GM18868 (cell line): ENCODE results near the gene CHMP5.

ENCODE experiments used
- ATAC-seq: cut with Tn5 transposase; IDR thresholded peaks from one replicate; pipeline ENCODE4 v1.9.1; 2021; ENCODE audit warnings: mild to moderate bottlenecking, moderate library complexity; ENCODE audit not compliant: unreplicated experiment

The CHMP5 gene

DNA sequence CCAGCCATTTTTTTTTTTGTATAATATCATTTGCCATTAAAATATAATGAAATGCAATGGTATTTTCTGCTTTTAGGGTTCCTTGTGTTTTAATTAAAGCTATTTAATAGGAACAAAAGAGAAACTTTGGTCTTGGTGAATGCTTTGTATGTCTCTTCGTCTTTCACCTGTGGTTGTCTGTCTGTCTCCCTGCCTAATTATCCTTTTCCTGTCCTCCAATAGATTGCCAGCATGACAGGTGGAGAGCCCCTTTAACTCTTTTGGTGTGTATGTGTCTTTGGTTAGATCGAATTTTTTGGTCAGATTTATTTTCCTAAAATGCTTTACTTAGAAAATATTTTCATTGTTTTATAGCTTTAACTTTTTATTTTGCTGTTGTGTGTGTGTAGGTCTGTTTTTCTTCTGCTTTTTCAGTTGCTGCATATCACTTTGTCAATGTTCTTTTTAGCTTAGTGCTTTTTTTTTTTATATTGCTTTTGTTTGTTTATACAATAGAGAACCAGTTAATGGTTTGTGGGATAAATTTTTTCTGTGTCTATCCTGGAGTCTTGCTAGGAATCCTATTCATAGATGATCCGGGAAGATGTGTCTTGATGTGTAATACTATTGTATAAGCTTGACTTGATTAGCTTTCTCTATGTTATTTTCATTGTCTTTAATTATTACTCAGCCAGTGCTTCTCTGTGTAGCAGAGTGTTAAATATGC is 8.6 kb downstream of the CHMP5 start:
- no peak for ATAC-seq

DNA sequence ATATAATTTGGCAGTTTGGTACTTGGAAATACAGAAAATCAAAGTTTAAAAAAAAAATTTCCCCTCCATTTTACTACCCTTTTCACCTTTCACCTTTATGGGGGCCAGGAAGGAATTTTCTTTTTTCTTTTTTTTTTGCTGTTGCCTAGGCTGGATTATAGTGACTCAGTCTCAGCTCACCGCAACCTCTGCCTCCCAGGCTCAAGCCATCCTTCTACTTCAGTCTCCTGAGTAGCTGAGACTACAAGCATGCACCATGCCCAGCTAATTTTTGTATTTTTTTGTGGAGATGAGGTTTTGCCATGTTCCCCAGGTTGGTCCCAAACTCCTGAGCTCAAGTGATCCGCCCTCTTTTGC is 9.1 kb downstream of the CHMP5 start:
- ATAC-seq, result no peak

GRCh38 chr9:33277484-33277883 is 12.6 kb downstream of the CHMP5 start:
- ATAC-seq, result no peak

GRCh38 chr9:33285502-33285901 is 20.7 kb downstream of the CHMP5 start:
- no peak for ATAC-seq

DNA sequence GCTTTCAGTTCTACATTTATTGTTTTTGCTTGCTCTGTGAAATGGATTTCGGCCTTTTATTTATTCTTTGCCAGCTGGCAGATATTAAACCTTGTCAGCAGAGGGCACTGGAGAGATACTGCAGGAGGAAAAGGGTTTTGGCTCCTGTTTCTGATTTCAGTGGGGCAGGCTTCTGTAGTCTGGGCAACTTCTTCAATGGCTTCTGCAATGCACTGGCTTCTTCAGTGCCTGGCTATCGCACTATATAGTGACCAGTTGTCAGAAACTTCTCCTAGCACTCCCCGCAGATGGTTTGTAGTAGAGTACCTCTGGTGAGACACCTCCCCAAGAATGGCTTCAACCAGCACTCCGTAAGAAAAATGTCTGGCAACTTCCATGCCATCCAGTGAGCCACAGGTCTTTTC is 22.2 kb downstream of the CHMP5 start:
- no peak for ATAC-seq

- ATAC-seq, result no peak
Observed at GRCh38 chr9:33288235-33288634, 23.4 kb downstream of the CHMP5 start.

DNA sequence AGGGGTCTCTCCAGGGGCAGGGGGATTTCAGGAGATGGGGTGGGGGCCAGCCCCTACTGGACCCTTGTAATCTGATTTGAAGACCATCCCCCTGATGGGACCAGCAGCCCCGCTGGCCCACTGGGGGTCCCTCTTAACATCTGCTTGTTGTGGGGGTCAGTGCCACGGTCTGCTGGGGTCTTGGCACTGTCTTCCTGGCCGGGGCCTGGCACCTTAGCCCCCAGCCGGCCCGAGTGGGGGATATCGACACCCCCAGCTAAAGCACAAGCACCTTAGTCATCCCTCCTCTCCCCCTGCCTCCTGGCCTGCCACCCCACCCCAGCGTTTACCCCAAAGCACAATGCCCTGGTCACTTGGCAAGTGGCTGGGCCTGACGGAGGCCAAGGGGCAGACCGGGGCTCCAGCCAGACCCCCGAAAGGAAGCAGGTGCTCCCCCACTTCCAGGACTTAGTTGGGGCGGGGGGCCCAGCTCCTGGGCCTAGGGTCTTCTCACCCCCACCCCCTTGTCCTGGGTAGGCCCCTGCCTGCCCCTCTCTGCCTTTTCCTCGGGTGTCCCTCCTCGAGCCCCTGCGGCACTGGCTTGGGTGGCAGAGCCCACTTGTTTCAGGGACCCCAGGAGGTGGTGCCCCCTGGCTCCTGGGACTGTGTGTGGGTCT is 24.1 kb downstream of the CHMP5 start:
- ATAC-seq, result no peak

- no peak for ATAC-seq
Observed at GRCh38 chr9:33289496-33289895, 24.6 kb downstream of the CHMP5 start.

GRCh38 chr9:33289936-33290246 is 25.0 kb downstream of the CHMP5 start:
- no peak for ATAC-seq

DNA sequence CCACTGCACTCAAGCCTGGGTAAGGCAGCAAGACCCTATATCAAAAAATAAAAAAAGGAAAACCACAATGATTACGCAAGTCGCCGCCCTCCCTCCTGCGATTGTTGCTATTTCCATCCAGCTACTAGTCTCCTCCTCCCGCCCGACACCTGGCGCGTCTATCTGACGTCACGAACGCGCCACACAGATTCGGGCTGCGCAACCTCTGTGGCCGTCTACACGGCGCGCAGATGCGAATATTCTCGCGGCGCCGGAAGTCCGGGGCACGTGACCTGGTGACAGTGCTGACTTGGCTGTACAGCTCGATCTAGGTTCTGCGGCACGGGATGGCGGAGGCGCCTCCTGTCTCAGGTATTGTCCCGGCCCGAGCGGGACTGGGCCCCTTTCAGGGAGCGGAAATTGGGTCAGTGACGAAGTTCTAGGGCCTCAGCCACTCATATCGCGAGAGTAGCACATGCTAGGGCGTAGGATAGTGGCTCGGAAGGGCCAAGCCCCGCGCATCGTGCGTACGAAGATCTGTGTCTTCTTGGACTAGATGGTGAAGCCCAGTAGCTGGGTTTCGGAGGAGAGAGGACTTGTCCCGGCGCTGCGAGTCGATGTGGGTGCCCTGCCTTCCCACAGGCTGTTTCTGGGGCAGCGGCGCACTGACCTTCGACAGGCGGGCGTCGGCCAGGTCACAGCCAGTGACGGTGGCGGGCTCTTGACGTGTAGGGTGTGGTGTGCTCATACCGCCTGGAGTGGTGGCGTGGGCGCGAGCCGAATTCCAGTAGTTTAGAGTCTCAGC is 25.6 kb downstream of the CHMP5 start, which contains the start of gene NFX1:
TSS of gene NFX1 (plus strand) at position 270 of the 784 bp plus-strand sequence. CDS start at position 327, 57 bp downstream.
- ATAC-seq, result peak; percentile 90

GRCh38 chr9:33291031-33291397 is 26.2 kb downstream of the CHMP5 start:
- ATAC-seq, result no peak

DNA sequence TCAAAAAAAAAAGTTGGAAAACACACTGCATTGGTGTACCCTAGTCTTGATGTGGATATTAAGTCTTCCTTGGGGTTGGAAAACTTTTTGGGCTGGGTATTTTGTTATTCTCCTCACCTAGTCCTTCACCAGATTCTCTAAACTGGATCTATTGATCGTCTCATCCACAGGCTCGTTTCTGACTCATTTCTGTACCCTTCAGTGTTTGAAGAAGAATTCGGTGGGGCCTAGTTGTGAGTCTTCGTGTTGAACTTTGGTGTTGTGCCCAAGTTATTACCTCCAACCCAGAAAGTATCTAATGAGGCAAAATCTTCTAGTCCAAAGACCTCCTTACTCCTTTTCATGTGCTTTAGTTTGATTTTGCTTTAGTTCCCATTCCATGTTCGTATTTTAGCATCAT is 27.1 kb downstream of the CHMP5 start:
- ATAC-seq, result no peak

GRCh38 chr9:33293782-33294181 is 28.9 kb downstream of the CHMP5 start:
- ATAC-seq, result no peak

- no peak for ATAC-seq
Observed at GRCh38 chr9:33294670-33295432, 30.0 kb downstream of the CHMP5 start.

- ATAC-seq, result peak; percentile 49
Observed at GRCh38 chr9:33295571-33295970, 30.7 kb downstream of the CHMP5 start.

DNA sequence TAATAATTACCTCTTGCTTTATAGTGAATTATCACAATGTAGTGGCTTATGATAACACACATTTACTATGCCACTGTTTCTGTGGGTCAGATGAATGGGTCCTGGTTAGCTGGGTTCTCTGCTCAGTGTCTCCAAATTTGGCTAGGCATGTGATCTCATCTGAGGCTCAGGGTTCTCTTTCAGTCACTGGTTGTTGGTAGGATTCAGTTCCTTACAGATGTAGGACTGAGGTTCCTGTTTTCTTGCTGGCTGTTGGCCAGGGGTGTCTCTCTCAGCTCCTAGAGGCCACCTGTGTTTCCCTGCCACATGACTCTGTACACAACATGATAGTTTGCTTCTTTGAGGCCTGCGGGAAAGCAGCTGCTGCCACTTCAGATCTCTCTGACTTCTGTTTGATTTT is 32.6 kb downstream of the CHMP5 start:
- ATAC-seq, result peak; percentile 94

DNA sequence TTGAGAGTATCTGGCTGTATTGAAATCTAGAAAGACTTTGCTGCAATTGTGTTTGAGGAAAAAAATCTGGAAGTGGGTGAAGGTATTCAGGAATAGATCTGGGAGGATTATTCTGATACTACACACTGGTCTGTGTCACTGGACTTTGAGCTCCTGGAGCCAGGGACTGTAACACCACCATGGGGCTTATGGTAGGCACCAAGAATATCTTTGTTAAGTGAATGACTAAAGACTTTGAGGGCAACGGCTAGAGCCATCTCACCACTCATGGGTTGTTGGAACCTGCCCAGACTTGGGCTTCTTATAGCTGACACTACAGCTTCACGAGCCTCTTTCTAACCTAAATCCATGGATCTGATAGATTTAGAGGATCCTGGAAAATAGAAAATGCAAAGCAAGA is 35.7 kb downstream of the CHMP5 start:
- ATAC-seq, result no peak

DNA sequence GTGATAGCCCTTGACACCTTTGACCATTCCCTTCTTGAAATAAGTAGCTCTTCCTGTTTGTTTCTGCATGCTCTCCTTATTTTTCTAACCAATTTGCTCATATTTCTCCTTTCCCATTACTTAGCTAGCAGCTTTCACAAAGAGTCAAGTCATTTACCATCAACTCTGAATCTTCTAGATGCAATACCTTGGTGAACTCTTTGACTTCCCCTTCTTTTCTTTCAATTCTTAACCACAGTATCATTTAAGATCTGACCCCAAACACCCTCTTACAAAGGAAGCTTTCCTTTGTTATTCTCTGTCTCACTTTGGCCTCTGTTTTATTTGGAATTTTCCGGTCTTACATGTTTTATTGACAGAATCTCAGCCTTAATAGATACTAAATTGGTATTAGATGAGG is 39.5 kb downstream of the CHMP5 start:
- ATAC-seq, result no peak

GRCh38 chr9:33306037-33306436 is 41.2 kb downstream of the CHMP5 start:
- ATAC-seq, result no peak

DNA sequence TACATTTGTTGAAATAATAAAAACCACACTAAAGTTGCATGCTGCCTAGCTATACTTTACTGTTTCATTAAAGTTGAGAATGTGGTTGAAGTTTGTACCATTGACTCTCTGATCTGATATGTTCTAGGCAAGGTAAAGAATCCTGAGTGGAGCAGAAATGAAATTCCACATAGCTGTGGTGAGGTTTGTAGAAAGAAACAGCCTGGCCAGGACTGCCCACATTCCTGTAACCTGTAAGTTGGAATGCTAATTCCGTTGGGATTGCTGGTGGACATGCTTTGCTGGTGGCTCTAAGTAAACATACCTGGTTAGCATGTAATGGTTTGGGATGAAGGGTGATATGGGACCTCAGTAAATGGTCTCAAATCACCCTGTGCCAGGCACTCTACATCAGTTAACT is 42.2 kb downstream of the CHMP5 start:
- ATAC-seq, result no peak

DNA sequence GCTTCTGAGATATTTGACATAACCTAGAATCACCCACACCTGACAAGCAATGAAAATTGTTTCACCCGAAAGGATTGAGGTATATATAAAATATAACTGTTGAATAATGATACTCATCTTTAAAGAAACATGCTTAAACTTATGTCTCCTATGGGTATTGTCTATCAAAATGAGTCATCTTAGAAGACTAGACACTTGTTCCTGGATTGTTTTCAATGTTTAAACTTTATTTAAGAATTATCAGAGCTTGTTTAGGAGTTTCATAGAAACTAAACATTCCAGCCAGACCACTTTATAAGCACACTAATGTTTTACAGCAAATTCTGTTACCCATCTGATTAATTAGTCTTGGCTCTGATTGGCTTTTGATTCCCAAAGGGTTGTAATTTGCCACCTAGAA is 45.1 kb downstream of the CHMP5 start:
- no peak for ATAC-seq
